ENCODE data around the gene ZRANB3. TPM values are rescaled to one million over a fixed set of nuclear protein-coding genes. Genes with fewer than 3 reads are reported as not detected.
"Not testable (repeated sequence)": the region's sequence is repeated elsewhere in the genome, so short reads cannot be mapped to it uniquely, and the experiment has no call there.

ZRANB3 gene
- total RNA-seq, 1 donor from 2014 or later = 4.5 TPM

DNA sequence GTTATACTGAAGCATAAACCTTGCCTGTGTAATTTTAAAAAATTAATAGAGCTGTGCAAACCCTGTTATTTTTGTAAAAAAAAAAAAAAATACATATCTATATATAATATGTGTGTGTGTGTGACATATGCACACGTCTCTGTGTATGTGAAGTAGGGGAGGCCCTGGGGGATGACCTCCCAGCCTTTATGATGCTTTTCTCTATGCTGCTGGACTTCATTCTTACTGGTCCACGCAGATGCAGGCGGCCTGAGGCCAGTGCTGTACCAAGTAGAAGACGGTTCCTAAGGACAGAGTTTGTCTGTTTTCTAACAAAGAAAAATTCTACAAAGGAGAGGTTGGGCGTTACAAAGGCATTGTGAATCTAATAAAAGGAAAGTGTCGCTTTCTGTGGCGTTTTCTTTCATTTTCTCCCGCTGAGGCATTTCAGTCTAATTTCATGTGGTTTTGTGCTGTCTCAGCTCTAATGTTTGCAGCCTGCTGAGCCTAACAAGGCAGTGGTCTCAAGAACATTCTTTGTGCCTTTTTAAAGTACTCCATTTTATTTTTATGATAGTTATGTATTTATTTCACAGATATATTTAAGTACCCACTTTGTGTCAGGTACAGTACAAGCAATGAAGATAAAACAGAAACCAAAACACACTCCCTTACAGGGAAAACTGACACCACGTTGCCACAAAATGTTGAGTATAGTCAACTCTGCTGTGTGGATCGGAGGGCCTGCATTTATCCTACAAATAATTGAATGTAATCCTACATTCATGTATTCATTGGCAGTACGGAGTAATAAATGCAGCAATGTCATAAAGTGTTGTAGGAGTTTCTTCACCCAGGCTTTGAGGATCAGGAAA lies 360.9 kb downstream of the ZRANB3 start:
- ATAC-seq = no peak

DNA sequence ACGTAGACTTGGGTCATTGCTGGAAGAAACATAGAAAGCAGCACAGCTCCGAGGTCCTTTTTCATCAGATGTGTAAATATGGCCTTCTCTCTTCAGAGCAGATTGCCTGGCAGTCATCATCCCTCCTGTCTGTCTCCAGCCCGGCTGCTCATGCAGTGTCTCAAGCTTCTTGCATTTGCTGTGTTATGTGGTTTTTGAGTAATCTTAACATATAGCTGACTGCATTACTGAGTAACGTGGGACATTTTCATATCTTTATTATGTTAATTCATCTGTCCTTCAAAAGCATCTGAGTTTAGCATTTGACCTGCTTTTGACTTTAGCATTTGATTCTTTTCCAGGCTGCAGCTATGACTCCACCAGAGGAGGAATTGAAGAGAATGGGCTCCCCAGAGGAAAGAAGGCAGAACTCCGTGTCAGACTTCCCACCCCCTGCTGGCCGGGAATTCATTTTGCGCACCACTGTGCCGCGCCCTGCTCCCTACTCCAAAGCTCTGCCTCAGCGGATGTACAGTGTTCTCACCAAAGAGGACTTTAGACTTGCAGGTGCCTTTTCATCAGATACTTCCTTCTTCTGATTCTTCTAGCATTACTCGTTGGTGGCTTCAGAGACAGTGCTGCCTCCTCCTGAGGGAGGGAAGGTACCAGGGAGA lies 362.7 kb downstream of the ZRANB3 start:
- ATAC-seq = no peak

DNA sequence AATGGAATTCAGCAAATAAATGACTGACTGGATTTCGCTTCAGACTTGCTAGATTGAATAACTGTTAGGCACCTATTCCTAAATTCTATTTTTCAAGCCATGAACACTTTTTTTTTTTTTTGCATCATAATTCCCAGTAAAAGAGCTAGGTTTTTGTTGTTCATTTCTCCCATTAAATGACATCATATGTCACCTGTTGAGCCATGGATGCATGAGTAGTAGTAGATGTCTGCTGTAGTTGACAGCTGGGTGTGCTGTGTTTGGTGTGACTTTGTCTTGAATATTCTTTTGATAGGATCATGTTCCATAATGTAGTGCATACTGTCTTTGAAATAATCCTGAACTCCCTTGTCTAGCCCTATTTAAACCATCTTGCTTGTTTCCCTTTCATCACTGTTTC lies 363.7 kb downstream of the ZRANB3 start:
- no peak for ATAC-seq

DNA sequence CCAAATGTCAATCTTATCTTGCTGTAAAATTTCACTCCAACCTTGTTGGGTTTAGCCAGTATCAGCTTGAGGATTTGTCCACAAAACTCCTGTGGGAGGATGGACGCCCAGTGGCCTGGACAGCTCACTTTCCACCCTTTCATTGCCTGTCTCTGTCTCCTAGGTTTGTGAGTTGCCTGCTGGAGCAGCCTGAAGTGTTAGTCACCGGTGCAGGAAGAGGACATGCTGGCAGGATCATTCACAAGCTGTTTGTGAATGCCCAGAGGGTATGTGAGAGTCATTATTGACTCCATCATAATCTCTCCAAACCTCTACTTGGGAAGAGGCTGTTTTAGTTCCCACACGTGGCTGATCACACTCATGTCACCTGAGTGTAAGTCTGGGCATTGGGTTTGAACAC lies 366.6 kb downstream of the ZRANB3 start:
- peak; percentile 85 for ATAC-seq

DNA sequence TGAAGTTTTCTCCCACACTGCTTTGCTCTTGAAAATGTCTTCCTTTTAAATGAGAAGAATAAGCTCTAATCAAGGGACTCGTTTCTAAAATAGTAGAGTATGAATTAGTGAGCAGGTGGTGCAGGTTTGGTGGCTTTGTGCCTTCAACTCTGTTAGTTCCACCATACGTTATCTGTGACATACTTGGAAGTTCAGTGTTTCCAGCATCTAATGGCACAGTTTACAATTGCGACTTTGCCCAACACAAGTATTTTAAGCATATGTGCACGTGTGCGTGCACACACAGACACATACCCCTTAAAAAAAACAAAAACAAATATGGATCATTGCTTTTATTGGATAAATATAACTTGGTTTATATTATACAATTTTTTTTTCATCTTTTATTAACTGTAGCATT lies 367.1 kb downstream of the ZRANB3 start:
- ATAC-seq = no peak

DNA sequence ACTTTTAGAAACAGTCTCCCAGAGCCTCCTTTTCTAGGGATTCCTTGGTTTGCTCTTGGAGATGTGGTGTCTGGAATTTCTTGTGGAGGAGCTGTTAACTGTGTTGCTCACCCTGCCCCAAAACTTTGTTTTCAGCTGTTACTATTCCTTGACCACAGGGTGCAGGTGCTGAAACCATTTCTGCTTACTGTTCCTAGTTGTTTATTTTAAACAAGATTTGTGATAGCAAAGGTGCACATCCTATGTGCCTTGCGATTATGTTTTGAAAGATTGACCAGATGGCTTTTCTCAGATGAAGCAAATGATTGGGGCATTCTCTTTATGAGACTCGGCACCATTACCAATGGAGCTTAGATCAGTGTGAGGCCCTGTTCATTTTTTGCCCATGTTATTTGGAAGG lies 367.7 kb downstream of the ZRANB3 start:
- ATAC-seq = no peak

DNA sequence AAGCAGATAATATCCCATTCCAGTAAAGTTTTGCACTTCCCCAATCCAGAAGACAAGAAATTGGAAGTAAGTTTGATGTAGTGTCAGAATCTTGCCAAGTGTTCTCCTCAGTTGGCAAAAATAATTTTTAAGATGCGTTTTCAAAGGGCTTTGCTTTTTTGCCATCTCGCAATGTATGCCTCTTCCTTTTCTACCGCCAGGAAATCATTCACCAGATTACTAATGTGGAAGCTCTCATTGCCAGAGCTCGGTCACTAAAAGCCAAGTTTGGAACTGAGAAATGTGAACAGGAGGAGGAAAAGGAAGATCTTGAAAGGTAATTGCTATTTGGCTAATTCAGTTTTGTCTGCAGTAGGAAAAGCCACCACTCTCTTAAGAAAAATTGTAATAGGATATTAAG lies 368.2 kb downstream of the ZRANB3 start:
- ATAC-seq = no peak

DNA sequence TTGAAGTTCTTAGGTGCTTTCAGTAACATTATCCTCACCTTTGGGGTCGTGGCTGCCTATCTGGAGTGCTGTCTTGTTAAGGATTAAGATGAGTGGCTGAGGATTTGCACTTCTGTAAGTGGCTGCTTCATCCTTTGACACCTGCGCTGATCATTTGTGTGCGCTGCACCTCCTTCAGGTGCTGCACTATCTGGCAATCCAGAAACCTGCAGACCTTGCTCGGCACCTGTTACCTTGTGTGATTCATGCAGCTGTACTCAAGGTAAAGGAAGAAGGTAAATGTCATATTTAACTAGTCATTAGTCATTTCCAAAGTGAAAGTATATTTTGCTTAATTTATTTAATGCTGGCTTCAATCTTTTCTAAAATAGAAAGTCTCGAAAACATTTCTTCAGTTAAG lies 368.6 kb downstream of the ZRANB3 start:
- peak; percentile 79 for ATAC-seq

DNA sequence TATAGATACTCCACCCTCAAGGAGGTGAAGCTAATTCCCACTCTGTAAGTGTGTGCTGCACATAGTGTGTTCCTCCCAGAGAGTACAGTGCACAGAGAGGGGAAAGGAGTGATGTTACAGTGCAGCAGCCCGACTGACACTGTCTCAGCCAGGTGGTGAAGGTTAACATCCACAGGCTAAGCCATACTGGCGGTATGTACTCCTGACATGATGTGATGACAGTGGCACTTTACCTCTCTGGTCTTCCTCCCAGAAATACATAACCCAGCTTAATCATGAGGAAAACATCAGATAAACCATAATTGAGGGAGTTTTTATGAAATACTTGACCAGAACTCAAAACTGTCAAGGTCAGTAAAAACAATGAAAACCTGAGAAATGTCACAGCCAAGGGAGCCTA lies 371.8 kb downstream of the ZRANB3 start:
- no peak for ATAC-seq

DNA sequence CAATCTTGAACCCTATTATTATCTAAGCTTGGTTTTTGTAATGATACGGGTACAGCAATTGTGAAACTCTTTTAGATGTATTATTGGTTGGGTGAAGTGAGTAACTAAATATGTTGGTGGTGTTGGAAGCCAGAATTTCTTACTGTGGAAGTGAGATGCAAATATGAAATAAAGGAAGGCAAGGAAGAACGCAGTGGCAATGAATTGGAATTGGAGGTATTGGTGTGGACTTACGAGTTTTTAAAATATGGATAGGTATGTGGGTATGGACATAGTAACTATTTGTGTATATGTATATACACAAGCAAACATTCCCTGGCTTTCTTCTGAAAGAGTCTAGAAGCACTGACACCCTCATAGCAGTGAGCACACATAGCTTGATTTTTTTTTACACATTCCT lies 373.2 kb downstream of the ZRANB3 start:
- ATAC-seq = no peak

DNA sequence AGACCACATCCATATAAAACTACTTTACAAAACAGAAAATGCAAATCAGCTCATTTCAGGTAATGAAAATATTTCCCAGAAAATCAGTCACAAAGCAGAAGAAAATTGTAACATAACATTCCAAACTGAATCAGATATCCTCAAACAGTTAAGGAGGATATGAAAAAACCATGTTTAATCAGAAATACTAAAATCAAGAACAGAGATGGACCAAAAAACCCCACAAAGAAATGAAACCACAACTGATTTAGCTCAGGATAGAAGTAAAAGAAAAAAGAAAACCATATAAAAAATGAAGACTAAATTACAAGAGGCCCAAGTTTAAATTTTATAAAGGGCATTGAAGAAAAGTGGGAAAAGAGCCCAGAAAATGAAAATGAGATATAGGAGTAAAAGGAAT lies 376.1 kb downstream of the ZRANB3 start:
- ATAC-seq = no peak

DNA sequence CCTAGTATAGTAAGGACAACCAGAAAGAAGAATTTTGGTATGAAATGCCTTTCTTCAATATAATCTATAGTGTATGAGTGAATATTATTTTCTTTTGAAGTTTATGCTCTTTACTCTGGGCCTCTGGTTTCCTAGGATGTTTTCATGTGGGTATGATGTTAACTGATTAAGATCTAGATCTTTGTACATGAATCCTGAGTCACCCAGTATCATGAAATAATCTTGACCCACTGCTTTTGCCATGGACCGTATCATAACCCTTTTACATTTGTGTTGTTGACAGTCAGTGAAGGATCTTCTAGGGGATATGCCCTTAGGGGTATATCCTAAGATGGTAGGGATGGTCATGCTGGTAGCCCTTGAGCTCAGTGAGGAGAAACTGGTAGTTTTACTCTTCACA lies 378.7 kb downstream of the ZRANB3 start:
- no peak for ATAC-seq

DNA sequence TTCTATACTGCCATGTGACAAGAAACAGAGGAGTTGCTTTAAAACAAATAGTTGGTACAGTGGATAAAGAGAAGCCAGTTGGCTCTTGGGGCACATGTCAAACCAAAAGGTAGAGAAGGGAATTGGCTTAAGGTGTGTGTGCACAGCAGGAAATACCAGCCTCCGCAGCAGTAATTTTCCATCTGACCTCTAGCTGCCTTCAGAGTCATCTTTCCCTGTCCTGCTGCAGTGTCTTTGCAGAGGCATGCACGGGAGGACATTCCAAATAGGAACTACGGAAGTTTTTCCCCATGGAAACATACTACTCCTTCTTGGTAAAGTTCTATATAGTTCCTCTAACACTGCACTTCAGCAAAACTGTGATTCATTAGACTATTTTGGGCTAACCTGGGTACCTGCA lies 379.4 kb downstream of the ZRANB3 start:
- ATAC-seq = no peak

DNA sequence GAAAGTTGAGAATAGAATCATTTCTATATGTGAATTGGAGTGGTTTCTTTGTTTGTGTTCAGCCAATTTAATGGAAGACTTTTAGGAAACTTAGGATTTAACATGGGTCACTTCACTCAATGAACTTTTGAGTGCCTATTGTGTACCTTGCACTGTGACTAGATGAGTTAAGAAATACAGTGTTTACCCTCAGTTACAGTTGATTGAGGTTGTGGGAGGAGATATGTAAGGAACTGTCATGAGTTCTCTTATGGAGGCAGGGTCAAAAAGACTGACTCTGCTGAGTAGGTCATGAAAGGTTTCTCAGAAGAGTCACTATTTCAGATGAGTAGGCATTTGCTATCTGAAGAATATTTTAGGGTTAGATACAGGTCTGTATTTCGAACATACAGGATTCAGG lies 380.3 kb downstream of the ZRANB3 start:
- peak; percentile 61 for ATAC-seq

DNA sequence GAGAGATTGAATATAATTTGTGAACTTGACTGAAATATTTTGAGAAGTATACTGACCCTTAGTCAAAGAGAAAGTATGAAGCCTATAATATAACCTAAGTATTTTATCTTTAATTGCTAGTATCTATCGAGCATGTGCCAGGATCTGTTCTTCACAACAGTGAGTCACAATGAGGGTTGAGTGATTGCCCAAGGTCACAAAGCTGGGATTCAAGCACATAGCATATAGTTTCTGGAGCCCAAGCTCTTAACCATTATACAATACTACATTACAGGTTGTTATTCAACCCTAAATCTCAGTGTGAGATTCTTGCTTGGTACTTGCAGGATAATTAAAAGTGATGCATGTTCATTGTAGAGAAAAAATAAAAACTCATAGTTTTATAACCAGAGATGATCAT lies 381.8 kb downstream of the ZRANB3 start:
- ATAC-seq = no peak

DNA sequence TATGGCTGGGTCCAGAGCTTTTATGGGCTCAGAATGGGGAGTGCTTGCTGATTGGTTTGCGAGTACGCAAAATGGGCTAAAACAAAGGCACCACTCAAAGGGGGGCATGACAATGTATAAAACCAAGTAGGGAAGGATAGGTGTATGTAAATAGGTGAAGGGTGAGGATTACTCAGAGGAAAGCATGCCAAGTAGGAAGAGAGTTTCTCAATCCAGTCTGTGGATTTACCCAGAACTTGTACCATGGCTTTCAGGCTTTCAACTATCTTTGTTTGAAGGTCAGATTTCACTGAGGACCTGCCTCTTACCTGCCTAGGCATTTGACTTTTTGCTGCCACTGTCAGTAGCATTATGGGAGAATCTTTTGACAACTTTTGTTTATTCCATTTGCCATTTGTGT lies 386.7 kb downstream of the ZRANB3 start:
- ATAC-seq = peak; percentile 66

DNA sequence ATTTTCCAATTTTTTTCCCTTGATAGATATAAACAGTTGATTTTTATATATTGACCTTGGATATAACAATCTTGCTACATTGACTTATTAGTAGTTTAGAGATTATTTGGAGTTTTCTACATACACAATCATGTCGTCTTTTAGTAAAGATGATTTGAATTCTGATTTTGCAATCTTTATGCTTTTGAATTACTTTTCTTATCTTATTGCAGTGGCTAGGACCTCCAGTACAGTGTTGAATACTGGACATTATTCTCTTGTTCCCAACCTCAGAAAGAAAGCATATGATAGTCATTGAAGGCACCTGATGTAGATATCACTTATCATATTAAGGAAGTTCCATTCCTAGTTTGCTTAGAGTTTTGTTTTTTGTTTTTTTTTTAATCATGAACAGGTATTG lies 388.7 kb downstream of the ZRANB3 start:
- no peak for ATAC-seq

DNA sequence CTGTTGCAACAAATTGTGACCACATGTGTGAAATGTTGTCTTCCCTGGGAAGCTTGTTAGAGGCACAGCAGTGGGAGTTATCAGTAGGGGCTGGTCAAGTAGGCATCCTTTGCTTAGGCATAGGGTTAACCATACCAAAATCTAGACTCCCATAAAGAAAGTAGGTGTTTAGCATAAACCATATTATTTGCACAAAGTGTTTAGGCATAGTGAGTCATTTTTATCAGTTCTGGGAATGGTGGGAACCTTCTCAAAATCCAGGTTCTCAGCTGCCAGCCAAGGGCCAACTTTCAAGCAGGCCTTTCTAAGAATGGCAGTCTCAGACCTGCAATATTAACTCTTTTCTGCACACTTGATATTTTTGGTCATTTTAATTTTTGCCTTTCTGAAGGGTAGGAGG lies 390.4 kb downstream of the ZRANB3 start:
- ATAC-seq = no peak

DNA sequence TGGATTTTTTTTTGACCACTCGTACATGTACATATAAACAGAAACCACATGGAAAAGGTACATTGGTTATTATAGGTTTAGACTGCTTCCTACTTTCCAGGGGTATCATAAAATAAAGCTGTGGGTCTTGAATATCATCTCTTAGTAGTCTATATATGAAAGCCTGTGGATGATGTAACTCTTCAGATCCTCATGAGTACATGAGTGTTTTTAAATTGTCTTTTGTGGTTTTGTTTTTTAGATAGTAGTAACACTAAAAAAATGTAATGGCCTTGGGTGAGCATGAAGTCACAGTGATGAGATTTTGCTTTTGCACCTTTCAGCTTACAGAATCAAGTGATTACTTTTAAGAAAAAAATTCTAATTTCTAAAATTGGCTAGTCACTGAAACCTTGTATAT lies 398.7 kb downstream of the ZRANB3 start:
- ATAC-seq = no peak

DNA sequence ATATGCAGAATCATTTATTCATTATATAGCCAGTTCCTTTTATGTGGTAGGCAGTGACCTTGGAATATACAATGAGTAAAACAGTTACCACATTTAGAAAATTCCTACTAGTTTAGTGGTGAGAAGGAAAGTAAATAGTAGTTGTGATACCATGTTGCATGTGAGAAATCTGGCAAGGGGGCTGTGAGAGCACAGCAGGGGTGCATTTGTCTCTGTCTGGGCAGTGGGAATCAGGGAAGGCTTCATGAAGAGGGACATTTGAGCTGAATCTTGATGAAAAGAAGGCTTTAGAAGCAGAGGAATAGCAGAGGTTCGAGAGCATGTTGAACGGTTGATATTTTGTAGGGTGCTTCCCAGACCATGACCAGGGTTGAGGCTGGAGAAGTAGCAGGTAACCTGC lies 400.3 kb downstream of the ZRANB3 start:
- no peak for ATAC-seq

DNA sequence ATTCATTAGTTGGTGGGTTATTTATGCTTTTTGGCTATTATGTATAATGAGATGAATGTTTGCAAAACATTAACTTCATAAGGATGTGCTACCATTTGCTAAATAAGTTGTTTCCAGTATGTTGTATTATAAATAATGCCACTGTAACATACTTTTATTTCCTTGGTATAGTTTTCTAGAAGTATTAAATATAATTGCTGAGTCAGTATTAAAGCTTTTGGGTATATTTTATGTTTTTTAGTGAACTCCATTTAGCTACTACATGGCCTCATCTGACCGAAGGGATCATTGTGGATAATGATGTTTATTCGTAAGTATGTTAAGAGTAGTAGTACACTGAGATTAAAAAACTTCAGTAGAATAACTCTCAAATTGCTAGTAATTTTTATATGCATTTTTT lies 405.1 kb downstream of the ZRANB3 start:
- ATAC-seq = no peak

DNA sequence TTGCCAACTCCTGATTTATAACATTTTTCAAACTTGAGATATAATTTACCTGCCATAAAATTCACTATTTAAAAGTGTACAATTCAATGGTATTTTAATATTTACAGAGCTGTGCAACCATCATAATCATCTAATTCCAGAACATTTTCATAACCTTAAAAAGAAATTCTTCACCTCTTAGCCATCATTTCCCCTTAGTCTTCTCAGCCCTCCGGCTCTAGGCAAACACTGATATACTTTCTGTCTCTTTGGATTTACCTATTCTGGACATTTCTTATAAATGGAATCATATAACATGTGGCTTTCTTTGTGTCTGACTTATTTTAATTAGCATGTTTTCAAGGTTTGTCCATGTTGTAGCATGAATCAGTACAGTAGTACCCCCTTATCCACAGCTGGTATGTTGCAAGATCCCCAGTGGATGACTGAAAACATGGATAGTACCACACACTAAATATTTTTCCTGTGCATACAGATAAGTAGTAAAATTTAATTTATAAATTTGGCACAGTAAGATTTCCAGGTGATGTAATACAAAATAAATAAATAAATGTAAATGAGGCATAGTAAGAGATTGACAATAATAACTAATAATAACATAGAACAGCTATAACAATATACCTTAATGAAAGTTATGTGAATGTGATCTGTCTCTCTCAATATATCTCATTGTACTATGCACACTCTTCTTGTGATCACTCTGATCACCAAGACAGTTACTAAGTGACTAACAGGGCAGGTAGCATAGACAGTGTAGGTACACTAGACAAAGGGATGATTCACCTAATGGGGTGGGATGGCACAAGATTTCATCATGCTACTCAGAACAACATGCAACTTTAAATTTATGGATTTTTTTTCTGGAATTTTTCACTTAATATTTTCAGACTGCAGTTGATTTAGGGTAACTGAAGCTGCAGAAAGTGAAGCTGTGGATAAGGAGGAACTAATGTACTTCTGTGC lies 405.8 kb downstream of the ZRANB3 start:
- peak; percentile 86 for ATAC-seq

DNA sequence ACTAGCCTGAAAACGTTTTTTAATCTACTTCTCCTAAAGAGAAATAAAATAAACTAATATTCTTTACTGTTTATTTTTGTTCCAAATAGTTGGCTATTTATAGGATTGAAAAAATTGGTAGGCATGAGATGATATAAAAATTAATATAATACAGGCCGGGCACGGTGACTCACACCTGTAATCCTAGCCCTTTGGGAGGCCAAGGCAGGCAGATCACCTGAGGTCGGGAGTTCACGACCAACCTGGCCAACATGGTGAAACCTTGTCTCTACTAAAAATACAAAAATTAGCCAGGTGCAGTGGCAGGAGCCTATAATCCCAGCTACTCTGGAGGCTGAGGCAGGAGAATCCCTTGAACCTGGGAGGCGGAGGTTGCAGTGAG lies 409.4 kb downstream of the ZRANB3 start:
- ATAC-seq = not testable (repeated sequence)
